Uterus (tissue), 2 donors: ENCODE results near the gene FEM1C.

ENCODE experiments used
- POLR2A ChIP-seq, 2 donors: fragments of 450-650 bp; IDR thresholded peaks; one replicate each; pipeline ENCODE4 v1.6.1; 2016; ENCODE audit warnings: antibody characterized with exemption in 2 of 2, mild to moderate bottlenecking in 1 of 2, moderate library complexity in 1 of 2
- TF ChIP-seq, protein P1 (sequence below), 4 experiments: fragments of 200-600 bp in 2 of 4; fragments of 450-650 bp in 2 of 4; sonication (generic) in 2 of 4; IDR thresholded peaks; one replicate each; pipeline ENCODE4 v1.5.1; 2016 to 2019; ENCODE audit warnings: antibody characterized with exemption in 4 of 4, mild to moderate bottlenecking in 2 of 4, moderate library complexity in 1 of 4

DNA sequence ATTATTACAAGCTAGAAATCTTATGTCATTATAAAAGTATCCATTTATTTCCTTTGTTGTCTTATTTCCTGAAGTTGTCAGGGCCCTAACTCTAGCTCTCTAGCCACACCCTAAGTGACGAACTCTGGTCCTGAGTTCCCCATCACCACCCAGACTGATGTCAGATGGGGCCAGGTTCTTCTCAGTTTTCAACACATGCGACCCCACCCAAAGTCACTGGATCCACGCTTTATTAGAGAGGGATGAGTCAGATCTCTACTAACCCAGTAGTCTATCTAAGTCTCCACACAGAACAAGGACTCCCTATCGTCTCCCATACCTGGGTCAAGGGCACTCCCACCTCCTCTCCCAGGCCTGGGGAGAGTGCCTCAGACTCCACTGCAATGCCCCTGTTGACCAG, 6.8 kb upstream of the FEM1C start:
- TF ChIP-seq POLR2A (IDR thresholded peaks at IDR 0.05): no peak
- TF ChIP-seq, protein P1, sequence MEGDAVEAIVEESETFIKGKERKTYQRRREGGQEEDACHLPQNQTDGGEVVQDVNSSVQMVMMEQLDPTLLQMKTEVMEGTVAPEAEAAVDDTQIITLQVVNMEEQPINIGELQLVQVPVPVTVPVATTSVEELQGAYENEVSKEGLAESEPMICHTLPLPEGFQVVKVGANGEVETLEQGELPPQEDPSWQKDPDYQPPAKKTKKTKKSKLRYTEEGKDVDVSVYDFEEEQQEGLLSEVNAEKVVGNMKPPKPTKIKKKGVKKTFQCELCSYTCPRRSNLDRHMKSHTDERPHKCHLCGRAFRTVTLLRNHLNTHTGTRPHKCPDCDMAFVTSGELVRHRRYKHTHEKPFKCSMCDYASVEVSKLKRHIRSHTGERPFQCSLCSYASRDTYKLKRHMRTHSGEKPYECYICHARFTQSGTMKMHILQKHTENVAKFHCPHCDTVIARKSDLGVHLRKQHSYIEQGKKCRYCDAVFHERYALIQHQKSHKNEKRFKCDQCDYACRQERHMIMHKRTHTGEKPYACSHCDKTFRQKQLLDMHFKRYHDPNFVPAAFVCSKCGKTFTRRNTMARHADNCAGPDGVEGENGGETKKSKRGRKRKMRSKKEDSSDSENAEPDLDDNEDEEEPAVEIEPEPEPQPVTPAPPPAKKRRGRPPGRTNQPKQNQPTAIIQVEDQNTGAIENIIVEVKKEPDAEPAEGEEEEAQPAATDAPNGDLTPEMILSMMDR (IDR thresholded peaks at IDR 0.05): no peak
